Activated CD8-positive, alpha-beta memory T cell treated with anti-CD3 and anti-CD28 coated beads, Interleukin-2, amount 50 U/mL, for 4 hours (primary cell): ENCODE results near the gene CDK11A.
A peak's percentile ranks its signal among the peaks of the same experiment; 100 is the strongest.
"Not testable (repeated sequence)": the region's sequence is repeated elsewhere in the genome, so short reads cannot be mapped to it uniquely, and the experiment has no call there.

ENCODE experiments used
- DNase-seq: peaks from one replicate; pipeline ENCODE4 v3.0.0-alpha.2; 2020

The CDK11A gene

DNA sequence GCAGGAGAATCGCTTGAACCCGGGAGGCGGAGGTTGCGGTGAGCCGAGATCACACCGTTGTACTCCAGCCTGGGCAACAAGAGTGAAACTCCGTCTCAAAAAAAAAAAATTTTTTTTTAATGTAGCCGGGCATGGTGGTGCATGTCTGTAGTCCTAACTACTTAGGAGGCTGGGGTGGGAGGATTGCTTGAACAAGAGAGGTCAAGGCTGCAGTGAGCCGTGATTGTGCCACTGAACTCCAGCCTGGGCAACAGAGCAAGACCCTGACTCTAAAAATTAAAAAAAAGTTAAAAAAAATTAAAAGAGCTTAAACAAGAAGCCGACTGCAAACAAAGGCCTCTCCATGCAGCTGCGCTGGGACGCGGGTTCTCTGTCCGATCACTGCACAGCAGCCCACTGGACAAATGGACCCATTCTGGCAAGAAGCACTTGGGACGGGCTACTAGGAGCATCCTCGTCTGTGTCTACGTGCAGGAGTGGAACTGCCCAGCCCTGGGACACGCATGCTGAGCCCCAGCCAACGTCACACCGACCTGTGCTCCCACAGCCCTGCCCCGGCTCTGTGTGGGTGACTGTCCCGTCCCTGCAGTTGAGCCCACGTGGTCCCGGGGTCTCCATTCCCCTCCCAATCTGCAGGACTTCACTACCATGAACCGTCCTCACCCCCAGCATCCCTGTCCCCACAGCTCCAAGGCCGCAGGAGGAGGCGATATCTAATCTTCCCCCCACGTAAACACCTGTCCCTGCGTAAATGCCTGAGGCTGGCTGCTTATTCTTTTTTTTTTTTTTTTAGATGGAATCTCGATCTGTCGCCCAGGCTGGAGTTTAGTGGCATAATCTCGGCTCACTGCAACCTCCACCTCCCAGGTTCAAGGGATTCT lies 43.9 kb downstream of the CDK11A start:
- no peak for DNase-seq

- DNase-seq: no peak
Observed at GRCh38 chr1:1678581-1679380, 45.4 kb downstream of the CDK11A start.

DNA sequence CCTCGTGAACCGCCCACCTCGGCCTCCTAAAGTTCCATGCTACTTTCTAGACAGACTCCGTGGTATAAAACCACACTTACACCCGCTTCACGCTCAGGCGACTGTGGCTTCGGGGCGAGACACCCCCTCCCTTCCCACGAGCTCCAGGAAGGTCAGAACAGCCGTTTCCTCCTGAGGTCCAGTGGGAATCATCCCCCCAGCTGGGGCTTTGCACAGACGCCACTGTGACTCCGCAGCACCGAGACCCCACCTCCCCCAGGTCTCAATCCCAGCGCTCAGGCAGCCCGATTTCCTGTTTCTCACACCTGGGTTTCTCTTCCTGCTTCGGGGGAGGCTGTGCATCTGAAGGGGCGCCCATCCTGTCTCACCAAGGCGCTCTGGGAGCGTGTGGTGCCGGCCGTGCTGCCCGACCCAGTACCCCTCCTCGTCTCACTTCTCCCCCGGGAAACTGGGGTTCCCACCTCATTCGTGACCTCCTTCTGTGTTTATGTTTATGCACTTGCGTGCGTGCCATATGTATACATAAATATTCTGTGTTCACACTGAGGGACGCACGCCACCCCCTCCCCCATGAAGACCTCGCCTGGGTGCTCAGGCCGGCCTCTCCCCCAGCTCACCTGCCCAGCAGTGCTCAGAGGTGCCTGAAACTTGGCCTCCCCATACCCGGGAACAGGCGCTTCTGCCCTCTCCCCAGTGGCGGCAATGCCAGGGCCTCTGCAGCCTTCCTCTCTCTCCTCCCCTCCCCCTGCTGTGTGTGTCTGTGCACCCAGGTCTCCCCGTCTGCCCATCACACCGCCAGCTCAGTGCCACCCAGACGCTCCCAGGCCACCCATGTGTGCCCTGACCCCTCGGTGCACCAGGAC lies 46.2 kb downstream of the CDK11A start:
- DNase-seq: peak; percentile 38

DNA sequence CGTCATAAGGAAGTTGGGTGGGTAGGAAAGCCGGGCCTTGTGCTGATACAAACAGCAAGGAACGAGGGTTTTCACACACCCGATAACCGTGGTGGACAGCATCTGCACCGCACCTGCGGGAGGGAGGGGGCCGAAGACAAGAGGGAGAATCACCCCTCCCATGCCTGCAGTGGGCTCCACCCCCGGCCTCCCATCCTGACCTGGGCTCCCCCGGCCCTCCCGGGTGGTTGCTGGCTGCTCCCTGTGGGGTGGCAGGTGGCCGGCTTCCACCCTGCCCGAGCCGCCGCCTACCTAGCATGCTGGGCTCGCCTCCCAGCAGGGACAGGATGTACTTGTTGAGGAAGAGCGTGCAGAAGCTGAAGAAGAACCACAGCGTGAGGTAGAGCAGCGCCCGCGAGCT lies 48.1 kb downstream of the CDK11A start:
- not testable (repeated sequence) for DNase-seq

DNA sequence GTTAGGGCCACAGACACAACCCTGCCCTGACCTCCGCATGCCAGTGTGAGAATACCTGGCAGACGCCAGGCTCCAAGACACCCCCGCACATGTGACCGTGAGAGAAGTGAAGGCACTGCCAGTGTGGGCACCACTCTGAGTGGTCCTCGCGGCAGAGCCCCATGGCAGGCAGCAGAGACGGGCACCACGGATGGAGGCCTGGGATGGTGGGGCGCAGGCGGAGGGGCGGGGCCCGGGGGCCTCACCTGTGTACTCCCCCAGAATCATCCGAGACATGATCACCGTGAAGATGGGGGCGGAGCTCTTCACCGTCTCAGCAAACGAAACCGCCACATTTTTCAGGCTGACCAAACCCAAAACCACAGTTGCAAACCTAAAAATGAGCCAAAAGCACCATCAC lies 48.9 kb downstream of the CDK11A start:
- DNase-seq: not testable (repeated sequence)

- DNase-seq: not testable (repeated sequence)
Observed at GRCh38 chr1:1674806-1675205, 49.4 kb downstream of the CDK11A start.

- no peak for DNase-seq
Observed at GRCh38 chr1:1672181-1672965, 51.8 kb downstream of the CDK11A start.

GRCh38 chr1:1671365-1672119 lies 52.6 kb downstream of the CDK11A start:
- no peak for DNase-seq

DNA sequence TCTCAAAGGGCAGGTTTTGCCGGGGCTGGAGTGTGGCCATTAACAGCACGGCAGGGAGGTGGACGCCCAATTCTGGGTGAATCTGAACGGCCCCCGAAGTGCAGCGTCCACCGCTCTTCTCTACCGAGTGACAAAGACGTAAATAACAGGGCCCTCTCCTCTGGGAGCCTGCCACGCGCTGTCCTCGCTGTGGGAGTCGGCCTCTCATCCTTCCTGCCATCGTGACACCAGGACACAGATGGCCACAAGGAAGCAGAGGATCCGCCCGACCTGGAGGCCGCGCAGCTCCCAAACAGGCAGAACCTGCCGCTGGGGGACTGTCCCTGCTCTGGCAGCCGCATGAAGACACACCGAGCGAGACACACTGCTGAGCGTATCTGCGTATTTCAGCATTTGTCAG lies 53.3 kb downstream of the CDK11A start:
- no peak for DNase-seq

DNA sequence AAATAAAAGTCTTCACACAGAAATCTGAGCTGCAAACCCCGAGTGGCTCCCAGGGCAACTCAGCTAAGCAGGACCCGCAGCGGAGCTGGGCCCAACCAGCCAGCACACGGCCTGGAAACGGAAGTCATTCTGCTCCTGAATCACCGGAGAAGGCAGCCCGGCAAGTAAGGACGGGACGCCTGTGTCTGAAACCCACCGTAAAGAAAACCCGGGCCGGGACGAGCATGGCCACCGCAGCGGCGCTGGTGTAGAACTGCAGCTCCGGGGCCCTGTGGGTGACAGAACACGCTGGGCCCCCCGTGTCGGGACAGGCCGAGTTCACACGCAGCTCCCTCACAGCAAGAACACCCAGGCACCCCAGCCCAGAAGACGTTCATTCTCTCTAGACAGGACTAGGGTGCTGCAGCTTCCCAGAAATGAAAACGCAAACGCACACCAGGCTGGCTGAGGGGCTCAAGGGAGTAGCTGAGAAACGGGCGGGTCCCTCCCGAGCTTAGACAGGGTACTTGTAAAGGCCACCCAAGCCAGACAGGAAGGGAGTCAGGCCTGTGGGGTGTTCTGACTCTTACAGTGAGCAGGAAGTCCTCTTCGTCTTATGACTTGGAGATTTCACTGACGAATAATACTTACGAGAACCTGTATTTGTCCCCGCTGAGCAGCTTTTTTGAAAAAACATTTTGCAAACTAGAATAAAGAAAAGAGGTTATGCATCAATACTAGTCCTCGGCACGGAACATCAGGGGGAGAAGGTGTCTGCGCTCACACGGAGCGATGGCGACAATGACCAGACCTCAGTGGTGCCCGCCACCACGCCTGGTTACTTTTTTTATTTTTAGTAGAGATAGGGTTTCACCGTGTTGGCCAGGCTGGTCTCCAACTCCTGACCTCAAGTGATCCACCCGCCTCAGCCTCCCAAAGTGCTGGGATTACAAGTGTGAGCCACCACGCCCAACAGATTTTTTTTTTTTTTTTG lies 54.4 kb downstream of the CDK11A start:
- no peak for DNase-seq

DNA sequence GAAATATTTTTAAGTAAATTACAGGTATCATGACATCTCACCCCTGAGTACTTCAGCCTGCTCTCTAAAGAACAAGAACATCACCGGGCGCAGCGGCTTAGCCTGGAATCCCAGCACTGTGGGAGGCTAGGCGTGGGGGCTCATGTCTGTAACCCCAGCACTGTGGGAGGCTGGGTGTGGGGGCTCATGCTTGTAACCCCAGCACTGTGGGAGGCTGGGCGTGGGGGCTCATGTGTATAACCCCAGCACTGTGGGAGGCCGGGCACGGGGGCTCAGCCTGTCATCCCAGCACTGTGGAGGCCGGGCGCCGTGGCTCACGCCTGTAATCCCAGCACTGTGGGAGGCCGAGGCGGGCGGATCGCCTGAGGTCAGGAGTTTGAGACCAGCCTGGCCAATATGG lies 57.6 kb downstream of the CDK11A start:
- DNase-seq: no peak

- peak; percentile 34 for DNase-seq
Observed at GRCh38 chr1:1665815-1666251, 58.3 kb downstream of the CDK11A start.

GRCh38 chr1:1664941-1665814 lies 59.0 kb downstream of the CDK11A start:
- no peak for DNase-seq

- not testable (repeated sequence) for DNase-seq
Observed at GRCh38 chr1:1664318-1664717, 59.8 kb downstream of the CDK11A start.

DNA sequence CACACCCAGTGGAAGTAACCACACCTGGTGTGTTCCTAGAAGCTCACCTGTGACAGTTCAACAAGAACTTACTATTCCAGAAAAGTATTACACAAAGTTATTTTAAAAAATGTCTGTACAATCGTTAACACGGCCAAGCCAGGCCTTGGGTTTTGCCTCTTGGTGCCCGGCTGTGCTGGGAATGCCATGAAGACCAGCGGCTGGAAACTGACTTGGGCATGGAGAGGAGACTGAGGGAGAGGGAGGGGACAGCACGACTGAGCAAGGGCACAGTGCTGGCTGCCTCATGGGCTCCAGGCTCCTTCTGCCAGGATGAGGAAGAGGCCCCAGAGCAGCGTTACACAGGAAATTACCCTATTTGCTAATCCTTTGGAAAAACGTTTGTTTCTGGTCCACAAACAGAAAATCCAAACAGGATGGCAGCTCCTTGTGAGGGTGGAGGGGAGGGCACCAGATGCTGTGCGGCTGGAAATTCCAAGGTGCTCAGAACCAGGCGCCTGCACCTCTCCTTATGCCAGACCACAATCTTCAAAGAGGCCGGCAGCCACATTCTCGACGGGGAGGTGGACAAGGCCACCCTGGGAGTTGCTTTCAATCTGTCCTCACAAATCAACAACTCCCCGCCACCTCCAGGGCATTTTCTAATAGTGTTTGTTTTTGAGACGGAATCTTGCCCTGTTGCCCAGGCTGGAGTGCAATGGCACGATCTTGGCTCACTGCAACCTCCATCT lies 61.2 kb downstream of the CDK11A start:
- not testable (repeated sequence) for DNase-seq

DNA sequence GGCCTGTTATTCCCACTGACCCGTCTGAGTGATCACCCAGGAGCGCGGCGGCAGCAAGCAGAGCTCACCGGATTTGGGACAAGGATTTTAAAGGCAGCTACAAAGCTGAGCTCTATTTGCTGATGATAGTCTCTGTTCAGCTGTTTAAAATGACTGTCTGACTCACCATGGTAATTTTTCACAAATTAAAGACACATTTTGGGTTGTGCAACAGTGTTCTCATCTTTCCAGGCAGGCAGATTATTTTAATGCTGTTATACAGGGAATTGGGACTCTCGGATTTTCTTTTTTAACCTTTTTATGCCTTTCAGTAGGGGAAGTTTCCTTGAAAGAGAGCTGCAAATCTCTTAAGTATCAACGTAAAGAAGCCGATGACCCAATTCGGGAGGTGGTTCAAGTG lies 61.8 kb downstream of the CDK11A start:
- DNase-seq: not testable (repeated sequence)

GRCh38 chr1:1658583-1659549 lies 65.3 kb downstream of the CDK11A start, which contains the start of gene CDK11B:
Gene CDK11B (minus strand): TSS chr1:1659004. CDS start chr1:1657485, 1,519 bp downstream.
- DNase-seq: peak; percentile 93
